Measurements from ENCODE around the gene EMC8.
"Not testable (repeated sequence)": the region's sequence is repeated elsewhere in the genome, so short reads cannot be mapped to it uniquely, and the experiment has no call there.

Gene EMC8

GRCh38 chr16:85820604-85821372 lies 21.4 kb upstream of the EMC8 start:
- H3K27me3 ChIP-seq (ENCODE audit: insufficient read depth, low read length, poor library complexity, severe bottlenecking) = no peaks in the 10 kb centered on the region
- H3K9me3 ChIP-seq (ENCODE audit: insufficient read depth, low read depth, low read length) = no peaks in the 10 kb centered on the region
- no peak for TF ChIP-seq EZH2phosphoT487 (IDR thresholded peaks at IDR 0.05; ENCODE audit: borderline replicate concordance)
- TF ChIP-seq, protein P1, sequence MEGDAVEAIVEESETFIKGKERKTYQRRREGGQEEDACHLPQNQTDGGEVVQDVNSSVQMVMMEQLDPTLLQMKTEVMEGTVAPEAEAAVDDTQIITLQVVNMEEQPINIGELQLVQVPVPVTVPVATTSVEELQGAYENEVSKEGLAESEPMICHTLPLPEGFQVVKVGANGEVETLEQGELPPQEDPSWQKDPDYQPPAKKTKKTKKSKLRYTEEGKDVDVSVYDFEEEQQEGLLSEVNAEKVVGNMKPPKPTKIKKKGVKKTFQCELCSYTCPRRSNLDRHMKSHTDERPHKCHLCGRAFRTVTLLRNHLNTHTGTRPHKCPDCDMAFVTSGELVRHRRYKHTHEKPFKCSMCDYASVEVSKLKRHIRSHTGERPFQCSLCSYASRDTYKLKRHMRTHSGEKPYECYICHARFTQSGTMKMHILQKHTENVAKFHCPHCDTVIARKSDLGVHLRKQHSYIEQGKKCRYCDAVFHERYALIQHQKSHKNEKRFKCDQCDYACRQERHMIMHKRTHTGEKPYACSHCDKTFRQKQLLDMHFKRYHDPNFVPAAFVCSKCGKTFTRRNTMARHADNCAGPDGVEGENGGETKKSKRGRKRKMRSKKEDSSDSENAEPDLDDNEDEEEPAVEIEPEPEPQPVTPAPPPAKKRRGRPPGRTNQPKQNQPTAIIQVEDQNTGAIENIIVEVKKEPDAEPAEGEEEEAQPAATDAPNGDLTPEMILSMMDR (conservative IDR thresholded peaks at IDR 0.05; ENCODE audit: low read length) = no peak
- H3F3A ChIP-seq (ENCODE audit: low read depth) = no peaks in the 10 kb centered on the region
- no peak overlapping the region for H3K9ac ChIP-seq (ENCODE audit: low read depth, low read length, poor library complexity, severe bottlenecking)
- no peaks in the 10 kb centered on the region for H3K9me2 ChIP-seq (replicated peaks; ENCODE audit: low read depth, low read length)
- H3K79me2 ChIP-seq (ENCODE audit: insufficient read depth, low read length) = no peaks in the 10 kb centered on the region
- H2AFZ ChIP-seq (ENCODE audit: low read length) = no peak overlapping the region
- H3K4me2 ChIP-seq (ENCODE audit: low read depth, low read length, poor library complexity, severe bottlenecking) = no peak overlapping the region
- H3K36me3 ChIP-seq (ENCODE audit: insufficient read depth, low read length) = no peaks in the 10 kb centered on the region
- H3K4me1 ChIP-seq (ENCODE audit: insufficient read depth, low read length, poor library complexity, severe bottlenecking) = no peaks in the 10 kb centered on the region
- no peak overlapping the region for H3K4me3 ChIP-seq (ENCODE audit: low read length, poor library complexity, severe bottlenecking)
- H4K20me1 ChIP-seq (ENCODE audit: insufficient read depth, low read length, poor library complexity, severe bottlenecking) = no peaks in the 10 kb centered on the region

GRCh38 chr16:85819771-85820170 lies 20.4 kb upstream of the EMC8 start:
- Histone ChIP-seq H3K4me2 (ENCODE audit: low read depth, low read length, poor library complexity, severe bottlenecking) (no peak overlapping the region), H3F3A (ENCODE audit: low read depth) (no peaks in the 10 kb centered on the region), H3K4me3 (ENCODE audit: low read length, poor library complexity, severe bottlenecking) (no peak overlapping the region), H3K9me3 (ENCODE audit: insufficient read depth, low read depth, low read length) (no peaks in the 10 kb centered on the region), H2AFZ (ENCODE audit: low read length) (no peak overlapping the region), H3K9me2 (replicated peaks; ENCODE audit: low read depth, low read length) (no peaks in the 10 kb centered on the region), H3K9ac (ENCODE audit: low read depth, low read length, poor library complexity, severe bottlenecking) (no peak overlapping the region), H3K79me2 (ENCODE audit: insufficient read depth, low read length) (no peaks in the 10 kb centered on the region), H3K36me3 (ENCODE audit: insufficient read depth, low read length) (no peaks in the 10 kb centered on the region), H3K27me3 (ENCODE audit: insufficient read depth, low read length, poor library complexity, severe bottlenecking) (no peaks in the 10 kb centered on the region), H4K20me1 (ENCODE audit: insufficient read depth, low read length, poor library complexity, severe bottlenecking) (no peaks in the 10 kb centered on the region), H3K4me1 (ENCODE audit: insufficient read depth, low read length, poor library complexity, severe bottlenecking) (no peaks in the 10 kb centered on the region)
- TF ChIP-seq, protein P1 (conservative IDR thresholded peaks at IDR 0.05; ENCODE audit: low read length) = no peak
- TF ChIP-seq EZH2phosphoT487 (IDR thresholded peaks at IDR 0.05; ENCODE audit: borderline replicate concordance) = no peak

DNA sequence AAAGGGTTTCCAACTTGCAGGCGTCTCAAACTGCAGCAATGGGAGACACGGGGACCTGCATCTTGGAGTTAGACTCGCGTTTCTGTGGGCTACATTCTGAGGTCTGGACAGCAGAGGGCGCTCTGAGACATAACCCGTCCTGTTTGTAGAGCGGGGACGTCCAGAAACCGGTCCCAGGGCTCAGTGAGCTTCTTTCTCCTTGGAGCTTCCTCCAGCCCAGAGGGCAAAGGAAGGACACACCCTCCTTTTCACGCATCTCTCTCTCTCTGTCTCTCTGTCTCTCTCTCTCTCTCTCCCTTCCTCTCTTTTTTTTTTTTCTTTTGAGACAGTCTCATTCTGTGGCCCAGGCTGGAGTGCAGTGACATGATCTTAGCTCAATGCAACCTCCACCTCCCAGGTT lies 19.9 kb upstream of the EMC8 start:
- no peaks in the 10 kb centered on the region for H3K9me2 ChIP-seq (replicated peaks; ENCODE audit: low read depth, low read length)
- H3K9me3 ChIP-seq (ENCODE audit: insufficient read depth, low read depth, low read length) = no peaks in the 10 kb centered on the region
- no peaks in the 10 kb centered on the region for H3K27me3 ChIP-seq (ENCODE audit: insufficient read depth, low read length, poor library complexity, severe bottlenecking)
- H3K4me1 ChIP-seq (ENCODE audit: insufficient read depth, low read length, poor library complexity, severe bottlenecking) = no peaks in the 10 kb centered on the region
- H3K4me2 ChIP-seq (ENCODE audit: low read depth, low read length, poor library complexity, severe bottlenecking) = no peak overlapping the region
- no peak overlapping the region for H3K9ac ChIP-seq (ENCODE audit: low read depth, low read length, poor library complexity, severe bottlenecking)
- no peak for TF ChIP-seq EZH2phosphoT487 (IDR thresholded peaks at IDR 0.05; ENCODE audit: borderline replicate concordance)
- TF ChIP-seq, protein P1 (conservative IDR thresholded peaks at IDR 0.05; ENCODE audit: low read length) = peak; percentile 82
- H3K36me3 ChIP-seq (ENCODE audit: insufficient read depth, low read length) = no peaks in the 10 kb centered on the region
- peak overlapping the region; percentile 50; the same call in 1 of the 2 replicates for H2AFZ ChIP-seq (ENCODE audit: low read length)
- no peak overlapping the region for H3K4me3 ChIP-seq (ENCODE audit: low read length, poor library complexity, severe bottlenecking)
- no peaks in the 10 kb centered on the region for H3F3A ChIP-seq (ENCODE audit: low read depth)
- no peaks in the 10 kb centered on the region for H3K79me2 ChIP-seq (ENCODE audit: insufficient read depth, low read length)
- no peaks in the 10 kb centered on the region for H4K20me1 ChIP-seq (ENCODE audit: insufficient read depth, low read length, poor library complexity, severe bottlenecking)

DNA sequence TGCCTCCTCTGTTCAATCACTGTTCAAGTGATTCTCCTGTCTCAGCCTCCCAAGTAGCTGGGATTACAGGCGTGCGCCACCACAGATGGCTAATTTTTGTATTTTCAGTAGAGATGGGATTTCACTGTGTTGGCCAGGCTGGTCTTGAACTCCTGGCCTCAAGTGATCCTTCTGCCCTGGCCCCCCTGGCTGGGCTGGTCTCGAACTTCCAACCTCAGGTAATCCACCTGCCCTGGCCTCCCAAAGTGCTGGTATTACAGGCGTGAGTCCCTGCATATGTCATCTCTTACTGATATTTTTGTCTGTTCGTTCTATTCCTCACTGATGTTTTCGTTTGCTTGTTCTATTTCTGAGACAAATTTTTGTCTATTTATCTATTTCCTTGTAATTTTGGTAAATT lies 17.9 kb upstream of the EMC8 start:
- H4K20me1 ChIP-seq (ENCODE audit: insufficient read depth, low read length, poor library complexity, severe bottlenecking); H2AFZ ChIP-seq (ENCODE audit: low read length); H3K4me3 ChIP-seq (ENCODE audit: low read length, poor library complexity, severe bottlenecking); H3K9me2 ChIP-seq (replicated peaks; ENCODE audit: low read depth, low read length); H3F3A ChIP-seq (ENCODE audit: low read depth); H3K4me1 ChIP-seq (ENCODE audit: insufficient read depth, low read length, poor library complexity, severe bottlenecking); H3K27me3 ChIP-seq (ENCODE audit: insufficient read depth, low read length, poor library complexity, severe bottlenecking); H3K9me3 ChIP-seq (ENCODE audit: insufficient read depth, low read depth, low read length); H3K36me3 ChIP-seq (ENCODE audit: insufficient read depth, low read length); H3K9ac ChIP-seq (ENCODE audit: low read depth, low read length, poor library complexity, severe bottlenecking); H3K79me2 ChIP-seq (ENCODE audit: insufficient read depth, low read length); H3K4me2 ChIP-seq (ENCODE audit: low read depth, low read length, poor library complexity, severe bottlenecking): not testable (repeated sequence)
